GM12891 (cell line): ENCODE results near the gene GABRB1.

ENCODE experiments used
- POLR2A ChIP-seq: IDR thresholded peaks from 2 replicates; pipeline ENCODE4 v1.6.1; 2011; ENCODE audit warnings: low read depth, low read length, control low read depth
- POLR2AphosphoS5 ChIP-seq: IDR thresholded peaks from 2 replicates; pipeline ENCODE4 v1.6.1; 2011; ENCODE audit warnings: low read depth, low read length, control low read depth
- POU2F2 ChIP-seq: IDR thresholded peaks from 2 replicates; pipeline ENCODE4 v1.6.1; 2011; ENCODE audit warnings: low read depth, mild to moderate bottlenecking, control low read depth, low read length, moderate library complexity
- SPI1 ChIP-seq: IDR thresholded peaks from 2 replicates; pipeline ENCODE4 v1.6.1; 2011; ENCODE audit warnings: low read depth, low read length, control low read depth
- TAF1 ChIP-seq: IDR thresholded peaks from 2 replicates; pipeline ENCODE4 v1.6.1; 2011; ENCODE audit warnings: low read depth, low read length, control low read depth

GRCh38 chr4:47367761-47368160 lies 336.4 kb downstream of the GABRB1 start:
- TF ChIP-seq POLR2AphosphoS5 (no peak), POLR2A (no peak), TAF1 (no peak), SPI1 (no peak), POU2F2 (no peak)
